Upper lobe of left lung (tissue), 4 donors: Measurements from ENCODE around the gene RNF10.

Experiments used
- POLR2A ChIP-seq, 4 donors: fragments of 450-650 bp; IDR thresholded peaks; one replicate each; pipeline ENCODE4 v1.5.1; 2016 to 2017; ENCODE audit warnings: antibody characterized with exemption in 4 of 4, mild to moderate bottlenecking in 2 of 4
- POLR2AphosphoS5 ChIP-seq, 2 donors: sonication (generic); formaldehyde crosslinking; IDR thresholded peaks; one replicate each; pipeline ENCODE4 v1.5.1; 2017; ENCODE audit warnings: antibody characterized with exemption in 2 of 2
- TF ChIP-seq, protein P1 (sequence below), 6 experiments: fragments of 450-650 bp in 4 of 6; fragments of 200-600 bp in 2 of 6; sonication (generic) in 2 of 6; IDR thresholded peaks; one replicate each; pipeline ENCODE4 v1.5.1; 2016 to 2019; ENCODE audit warnings: antibody characterized with exemption in 6 of 6

DNA sequence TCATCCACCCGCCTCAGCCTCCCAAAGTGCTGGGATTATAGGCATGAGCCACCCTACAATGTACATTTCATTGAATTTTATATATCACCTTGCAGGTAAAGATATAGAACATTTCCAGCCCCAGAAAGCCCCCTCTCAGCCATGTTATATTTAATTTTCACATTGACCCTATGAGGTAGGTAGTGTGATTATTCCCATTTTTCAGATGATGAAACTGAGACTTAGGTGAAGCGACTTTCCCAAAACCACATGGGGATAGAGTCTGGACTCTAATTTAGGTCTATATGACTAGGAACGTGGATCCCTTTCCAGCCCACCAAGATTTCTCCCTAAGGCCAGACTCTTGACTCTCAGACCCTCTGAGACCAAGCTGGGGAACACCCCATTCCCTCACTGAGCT lies 62.7 kb downstream of the RNF10 start:
- TF ChIP-seq, protein P1, sequence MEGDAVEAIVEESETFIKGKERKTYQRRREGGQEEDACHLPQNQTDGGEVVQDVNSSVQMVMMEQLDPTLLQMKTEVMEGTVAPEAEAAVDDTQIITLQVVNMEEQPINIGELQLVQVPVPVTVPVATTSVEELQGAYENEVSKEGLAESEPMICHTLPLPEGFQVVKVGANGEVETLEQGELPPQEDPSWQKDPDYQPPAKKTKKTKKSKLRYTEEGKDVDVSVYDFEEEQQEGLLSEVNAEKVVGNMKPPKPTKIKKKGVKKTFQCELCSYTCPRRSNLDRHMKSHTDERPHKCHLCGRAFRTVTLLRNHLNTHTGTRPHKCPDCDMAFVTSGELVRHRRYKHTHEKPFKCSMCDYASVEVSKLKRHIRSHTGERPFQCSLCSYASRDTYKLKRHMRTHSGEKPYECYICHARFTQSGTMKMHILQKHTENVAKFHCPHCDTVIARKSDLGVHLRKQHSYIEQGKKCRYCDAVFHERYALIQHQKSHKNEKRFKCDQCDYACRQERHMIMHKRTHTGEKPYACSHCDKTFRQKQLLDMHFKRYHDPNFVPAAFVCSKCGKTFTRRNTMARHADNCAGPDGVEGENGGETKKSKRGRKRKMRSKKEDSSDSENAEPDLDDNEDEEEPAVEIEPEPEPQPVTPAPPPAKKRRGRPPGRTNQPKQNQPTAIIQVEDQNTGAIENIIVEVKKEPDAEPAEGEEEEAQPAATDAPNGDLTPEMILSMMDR (IDR thresholded peaks at IDR 0.05), result no peak
- TF ChIP-seq POLR2AphosphoS5 (IDR thresholded peaks at IDR 0.05) (no peak), POLR2A (IDR thresholded peaks at IDR 0.05) (no peak)
